Suprapubic skin (tissue), 4 donors: ENCODE results near the gene ANTXR2. TPM values are rescaled to one million over a fixed set of nuclear protein-coding genes. Genes with fewer than 3 reads are reported as not detected.

Experiments
- DNase-seq, 2 donors: peaks; one replicate each; pipeline ENCODE4 v3.0.0-alpha.2; 2019; ENCODE audit warnings: low spot score in 2 of 2
- H3K27ac ChIP-seq: fragments of 200-600 bp; sonication (generic); one replicate; pipeline ENCODE4 v1.5.1; 2019
- H3K27me3 ChIP-seq: fragments of 200-600 bp; sonication (generic); one replicate; pipeline ENCODE4 v1.5.1; 2019
- H3K36me3 ChIP-seq: fragments of 200-600 bp; sonication (generic); one replicate; pipeline ENCODE4 v1.5.1; 2019
- H3K4me1 ChIP-seq: fragments of 200-600 bp; sonication (generic); one replicate; pipeline ENCODE4 v1.5.1; 2019
- H3K4me3 ChIP-seq: fragments of 200-600 bp; sonication (generic); one replicate; pipeline ENCODE4 v1.5.1; 2019; ENCODE audit warnings: mild to moderate bottlenecking
- H3K9me3 ChIP-seq: fragments of 200-600 bp; sonication (generic); one replicate; pipeline ENCODE4 v1.5.1; 2019
- EP300 ChIP-seq: sonication (generic); formaldehyde crosslinking; IDR thresholded peaks from one replicate; pipeline ENCODE4 v1.6.1; 2017; ENCODE audit warnings: antibody characterized with exemption
- POLR2A ChIP-seq, 2 donors: fragments of 450-650 bp; IDR thresholded peaks; one replicate each; pipeline ENCODE4 v1.6.1; 2017; ENCODE audit warnings: antibody characterized with exemption in 2 of 2, mild to moderate bottlenecking in 2 of 2, moderate library complexity in 2 of 2
- POLR2AphosphoS5 ChIP-seq, 3 donors: sonication (generic); formaldehyde crosslinking; IDR thresholded peaks; one replicate each; pipeline ENCODE4 v1.6.1; 2017; ENCODE audit warnings: antibody characterized with exemption in 3 of 3
- WGBS: methylation state at CpG from one replicate; pipeline ENCODE4 v1.1.5; 2018; 5-methylcytosine and 5-hydroxymethylcytosine counted together
- total RNA-seq, 4 donors: library from RNA; depleted of rRNA; stranded (reverse); fragments of >200 nt; gene quantifications; one replicate each; pipeline ENCODE4 v1.1.0, GENCODE V29; 2016
- TF ChIP-seq, protein P1 (sequence below), 2 donors: fragments of 200-600 bp in 1 of 2; fragments of 450-650 bp in 1 of 2; sonication (generic) in 1 of 2; IDR thresholded peaks; one replicate each; pipeline ENCODE4 v1.5.1; 2016 to 2019; ENCODE audit warnings: antibody characterized with exemption in 2 of 2, mild to moderate bottlenecking in 1 of 2, moderate library complexity in 1 of 2

The ANTXR2 gene
- total RNA-seq, 4 donors from 2014 or later: 9.8 to 22.2 (median 12.8) TPM

DNA sequence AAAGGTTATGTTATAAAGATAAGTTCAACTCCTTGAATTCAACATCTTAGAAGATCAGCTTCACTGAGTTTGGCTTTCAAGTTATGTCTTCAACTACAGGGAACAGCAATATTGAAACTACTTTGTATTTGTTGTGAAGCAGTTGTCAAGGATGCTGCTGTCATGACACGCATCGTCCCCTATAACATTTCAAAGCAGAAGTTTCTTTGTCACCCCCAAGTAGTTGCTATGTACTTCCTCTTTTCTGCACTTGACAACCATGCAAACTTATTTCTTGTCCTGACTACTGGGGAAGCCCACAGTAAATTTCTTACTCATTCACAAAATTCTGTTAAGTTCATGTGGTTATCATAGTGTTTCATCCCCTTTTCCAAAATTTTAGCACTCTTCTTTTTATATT, 14.3 kb downstream of the ANTXR2 start:
- H3K27ac ChIP-seq: no peak overlapping the region

DNA sequence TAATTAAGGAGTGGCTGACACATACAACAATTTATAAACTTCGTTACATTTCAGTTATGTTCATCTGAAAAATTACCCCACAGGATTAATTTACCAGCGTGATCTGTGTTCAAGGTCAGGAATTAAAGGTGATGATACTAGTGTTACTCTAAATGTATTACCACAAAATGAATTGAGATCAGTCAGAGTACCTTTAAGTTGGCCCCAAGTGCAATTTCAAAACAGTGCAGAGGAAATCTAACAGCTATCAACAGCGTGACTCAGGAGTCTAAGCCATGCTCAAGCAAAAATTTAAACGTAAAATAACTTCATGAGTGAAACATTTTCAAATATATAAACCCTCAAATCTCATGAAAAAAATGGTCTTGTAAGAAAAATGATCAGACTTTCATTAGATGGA, 18.7 kb downstream of the ANTXR2 start:
- no peak for DNase-seq
- Histone ChIP-seq H3K4me1 (peaks cover 12% of the 10 kb centered on the region), H3K36me3 (peaks cover 6% of the 10 kb centered on the region), H3K27ac (no peak overlapping the region), H3K27me3 (no peaks in the 10 kb centered on the region), H3K9me3 (no peaks in the 10 kb centered on the region), H3K4me3 (no peak overlapping the region)
- 89% methylated on average over 4 of the region's 4 CpGs for WGBS
- TF ChIP-seq POLR2A (IDR thresholded peaks at IDR 0.05) (no peak), EP300 (no peak), POLR2AphosphoS5 (IDR thresholded peaks at IDR 0.05) (no peak)
- TF ChIP-seq, protein P1, sequence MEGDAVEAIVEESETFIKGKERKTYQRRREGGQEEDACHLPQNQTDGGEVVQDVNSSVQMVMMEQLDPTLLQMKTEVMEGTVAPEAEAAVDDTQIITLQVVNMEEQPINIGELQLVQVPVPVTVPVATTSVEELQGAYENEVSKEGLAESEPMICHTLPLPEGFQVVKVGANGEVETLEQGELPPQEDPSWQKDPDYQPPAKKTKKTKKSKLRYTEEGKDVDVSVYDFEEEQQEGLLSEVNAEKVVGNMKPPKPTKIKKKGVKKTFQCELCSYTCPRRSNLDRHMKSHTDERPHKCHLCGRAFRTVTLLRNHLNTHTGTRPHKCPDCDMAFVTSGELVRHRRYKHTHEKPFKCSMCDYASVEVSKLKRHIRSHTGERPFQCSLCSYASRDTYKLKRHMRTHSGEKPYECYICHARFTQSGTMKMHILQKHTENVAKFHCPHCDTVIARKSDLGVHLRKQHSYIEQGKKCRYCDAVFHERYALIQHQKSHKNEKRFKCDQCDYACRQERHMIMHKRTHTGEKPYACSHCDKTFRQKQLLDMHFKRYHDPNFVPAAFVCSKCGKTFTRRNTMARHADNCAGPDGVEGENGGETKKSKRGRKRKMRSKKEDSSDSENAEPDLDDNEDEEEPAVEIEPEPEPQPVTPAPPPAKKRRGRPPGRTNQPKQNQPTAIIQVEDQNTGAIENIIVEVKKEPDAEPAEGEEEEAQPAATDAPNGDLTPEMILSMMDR (IDR thresholded peaks at IDR 0.05): no peak

More for the DNA sequence above, 14.3 kb downstream of the ANTXR2 start:
- Histone ChIP-seq H3K27me3 (no peaks in the 10 kb centered on the region), H3K4me3 (no peak overlapping the region), H3K36me3 (peaks cover 6% of the 10 kb centered on the region), H3K9me3 (no peaks in the 10 kb centered on the region), H3K4me1 (peaks cover 3% of the 10 kb centered on the region)
- WGBS: 51% methylated on average over 2 of the region's 2 CpGs
- TF ChIP-seq, protein P1 (IDR thresholded peaks at IDR 0.05): no peak
- no peak for TF ChIP-seq POLR2A (IDR thresholded peaks at IDR 0.05)
- no peak for TF ChIP-seq EP300
- TF ChIP-seq POLR2AphosphoS5 (IDR thresholded peaks at IDR 0.05): no peak
- DNase-seq: no peak

DNA sequence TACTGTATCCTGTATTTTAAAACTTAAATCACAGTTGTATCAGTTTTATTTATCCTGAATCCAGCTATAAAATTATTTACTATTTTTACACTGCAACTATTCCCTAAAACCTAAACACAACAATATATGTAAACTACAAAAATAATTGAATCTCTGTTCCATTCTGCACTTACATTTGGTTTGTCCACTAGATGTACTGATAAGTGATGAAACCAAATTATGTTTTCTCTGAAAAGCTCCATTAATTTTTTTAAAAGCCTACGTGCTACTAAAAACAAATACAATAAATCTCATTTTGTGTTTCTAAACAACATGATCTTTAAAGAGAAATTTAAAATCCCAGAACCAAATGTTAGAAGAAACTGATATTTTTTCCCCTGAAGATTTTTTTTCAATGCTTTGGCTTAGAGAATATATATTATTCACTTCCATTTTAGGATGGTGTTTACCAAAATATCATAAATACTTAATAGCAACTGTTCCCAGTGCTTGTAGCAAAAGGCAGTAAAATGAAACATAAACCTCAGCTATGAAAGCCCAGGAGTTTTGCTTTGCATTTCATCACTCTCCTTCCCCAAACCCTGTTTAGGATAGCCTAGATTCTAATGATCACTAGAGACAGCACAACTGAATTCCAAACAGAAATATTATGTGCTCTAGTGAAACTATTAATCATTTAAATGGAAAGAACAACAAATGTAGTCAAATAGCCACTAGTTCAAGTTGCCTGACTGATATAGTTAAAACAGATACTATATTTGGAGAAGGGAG, 19.7 kb downstream of the ANTXR2 start:
- no peaks in the 10 kb centered on the region for H3K27me3 ChIP-seq
- no peaks in the 10 kb centered on the region for H3K9me3 ChIP-seq
- peaks cover 11% of the 10 kb centered on the region for H3K4me1 ChIP-seq
- H3K27ac ChIP-seq: no peak overlapping the region
- no peak for DNase-seq
- 74% methylated on average over 1 of the region's 1 CpG for WGBS
- no peak overlapping the region for H3K4me3 ChIP-seq
- H3K36me3 ChIP-seq: peaks cover 6% of the 10 kb centered on the region
- TF ChIP-seq POLR2AphosphoS5 (IDR thresholded peaks at IDR 0.05) (no peak), EP300 (no peak), POLR2A (IDR thresholded peaks at IDR 0.05) (no peak)
- TF ChIP-seq, protein P1 (IDR thresholded peaks at IDR 0.05): no peak

DNA sequence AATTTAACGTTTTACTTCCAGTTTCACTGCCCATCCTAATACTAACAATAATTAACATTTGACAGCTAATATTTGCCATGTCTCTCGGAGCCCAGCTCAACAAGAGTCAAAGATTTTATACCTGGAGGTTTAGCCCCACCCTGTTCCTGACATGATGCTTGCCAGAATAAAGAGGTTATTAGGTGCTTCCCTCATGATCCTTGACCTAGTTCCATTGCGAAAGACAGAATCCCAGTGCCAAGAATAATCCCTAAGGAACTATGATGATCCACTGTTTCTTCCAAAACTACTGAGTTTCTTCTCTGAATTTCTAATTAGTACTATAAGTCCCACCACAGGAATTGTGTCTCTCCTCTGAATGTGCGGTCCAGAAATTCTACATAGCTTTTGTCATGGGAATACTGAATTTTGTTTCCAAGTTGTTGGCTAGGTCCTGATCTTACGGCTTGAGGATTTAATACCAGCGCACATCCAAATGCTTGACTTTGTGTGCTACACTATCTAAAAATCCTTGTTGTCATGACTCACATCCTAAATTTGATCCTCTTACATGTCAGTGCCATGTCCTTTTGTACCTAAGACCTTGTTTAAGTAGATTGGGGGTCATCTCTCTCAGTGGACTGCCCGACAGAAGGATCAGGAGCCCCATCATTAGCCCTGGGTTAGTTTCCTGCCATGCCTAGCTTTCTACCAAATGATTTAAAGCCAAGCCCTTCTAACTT, 23.1 kb downstream of the ANTXR2 start:
- peaks cover 16% of the 10 kb centered on the region for H3K4me1 ChIP-seq
- no peak for DNase-seq
- no peaks in the 10 kb centered on the region for H3K9me3 ChIP-seq
- TF ChIP-seq, protein P1 (IDR thresholded peaks at IDR 0.05): no peak
- TF ChIP-seq EP300: no peak
- TF ChIP-seq POLR2A (IDR thresholded peaks at IDR 0.05): no peak
- no peak for TF ChIP-seq POLR2AphosphoS5 (IDR thresholded peaks at IDR 0.05)
- peak overlapping the region; percentile 38 for H3K27ac ChIP-seq
- H3K36me3 ChIP-seq: peaks cover 2% of the 10 kb centered on the region
- no peak overlapping the region for H3K4me3 ChIP-seq
- H3K27me3 ChIP-seq: no peaks in the 10 kb centered on the region
- 55% methylated on average over 7 of the region's 7 CpGs for WGBS

DNA sequence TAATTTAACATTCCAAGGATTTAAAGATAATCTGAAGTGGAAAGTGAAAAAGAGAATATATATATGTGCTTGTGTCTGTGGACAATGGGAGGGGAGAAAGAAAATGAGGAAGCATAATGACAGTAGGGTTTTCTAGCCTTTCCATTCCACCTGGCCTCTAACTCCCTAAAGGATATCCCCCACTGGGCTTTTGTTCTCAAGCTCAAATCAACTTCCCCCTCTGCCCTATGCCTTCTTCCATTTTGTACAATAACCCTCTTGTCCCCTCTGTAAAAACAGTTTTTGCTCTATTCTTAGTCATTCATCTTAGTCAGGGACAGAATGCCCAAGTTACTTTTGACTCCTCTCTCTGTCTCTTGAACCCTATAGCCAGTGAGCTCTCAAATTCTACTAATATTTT, 23.6 kb downstream of the ANTXR2 start:
- Histone ChIP-seq H3K27ac (peak overlapping the region; percentile 20), H3K27me3 (no peaks in the 10 kb centered on the region), H3K9me3 (no peaks in the 10 kb centered on the region), H3K4me3 (no peak overlapping the region), H3K4me1 (peaks cover 16% of the 10 kb centered on the region), H3K36me3 (no peaks in the 10 kb centered on the region)
- TF ChIP-seq, protein P1 (IDR thresholded peaks at IDR 0.05): no peak
- TF ChIP-seq EP300: no peak
- no peak for TF ChIP-seq POLR2AphosphoS5 (IDR thresholded peaks at IDR 0.05)
- no peak for TF ChIP-seq POLR2A (IDR thresholded peaks at IDR 0.05)
- DNase-seq: no peak
